VCaP (cell line): Measurements from ENCODE around the gene PRR33.

Experiments
- H3K27ac ChIP-seq: fragments of 450-650 bp; 2 replicates; pipeline ENCODE4 v1.5.1; 2017
- CTCF ChIP-seq: fragments of 450-650 bp; conservative IDR thresholded peaks from 2 replicates; pipeline ENCODE4 v1.5.1; 2017; ENCODE audit warnings: mild to moderate bottlenecking, moderate library complexity

PRR33 gene

DNA sequence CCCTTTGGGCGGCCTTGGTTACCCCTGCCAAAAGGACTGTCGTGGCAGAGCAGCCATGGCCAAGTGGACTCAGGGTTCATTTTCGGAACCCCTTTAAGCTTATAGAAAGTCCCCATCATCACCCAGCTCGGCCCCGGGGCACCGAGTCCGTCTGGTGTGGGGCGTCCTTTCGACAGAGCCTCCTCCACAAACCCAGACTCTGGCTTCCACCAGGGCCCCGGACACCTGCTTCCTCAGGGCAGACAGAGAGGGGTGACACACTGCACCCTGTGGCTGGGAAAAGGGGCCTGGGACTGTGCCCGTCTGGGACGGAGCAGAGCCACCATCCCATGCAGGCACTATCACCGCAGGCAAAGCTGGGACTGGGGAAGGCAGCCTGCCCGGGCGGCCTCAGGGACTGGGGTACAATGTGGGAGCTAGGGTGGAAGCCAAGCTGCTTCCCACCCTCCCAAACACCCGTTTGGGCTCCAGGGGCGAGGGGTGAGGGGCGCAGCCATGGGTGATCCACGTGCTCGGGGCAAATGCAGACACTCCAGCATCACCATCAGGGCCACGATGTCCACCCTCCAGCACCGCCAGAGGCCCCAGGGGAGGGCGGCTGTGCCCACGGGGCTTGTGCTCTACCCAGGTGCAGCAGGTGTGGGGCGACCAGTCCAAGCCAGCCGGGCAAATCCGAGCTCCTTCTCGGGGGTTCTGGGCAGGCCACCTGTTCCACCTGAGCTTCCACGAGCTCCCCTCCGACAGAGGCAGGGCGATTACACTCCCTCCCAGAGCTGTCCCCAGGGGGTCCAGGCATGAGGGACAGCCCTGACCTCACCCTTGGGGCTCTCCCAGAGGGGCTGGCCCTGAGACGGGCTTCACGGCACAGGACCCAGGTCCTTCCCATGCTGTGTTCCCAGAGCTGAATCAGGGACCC, 43.7 kb upstream of the PRR33 start:
- TF ChIP-seq CTCF, result no peak
- no peak overlapping the region for H3K27ac ChIP-seq

DNA sequence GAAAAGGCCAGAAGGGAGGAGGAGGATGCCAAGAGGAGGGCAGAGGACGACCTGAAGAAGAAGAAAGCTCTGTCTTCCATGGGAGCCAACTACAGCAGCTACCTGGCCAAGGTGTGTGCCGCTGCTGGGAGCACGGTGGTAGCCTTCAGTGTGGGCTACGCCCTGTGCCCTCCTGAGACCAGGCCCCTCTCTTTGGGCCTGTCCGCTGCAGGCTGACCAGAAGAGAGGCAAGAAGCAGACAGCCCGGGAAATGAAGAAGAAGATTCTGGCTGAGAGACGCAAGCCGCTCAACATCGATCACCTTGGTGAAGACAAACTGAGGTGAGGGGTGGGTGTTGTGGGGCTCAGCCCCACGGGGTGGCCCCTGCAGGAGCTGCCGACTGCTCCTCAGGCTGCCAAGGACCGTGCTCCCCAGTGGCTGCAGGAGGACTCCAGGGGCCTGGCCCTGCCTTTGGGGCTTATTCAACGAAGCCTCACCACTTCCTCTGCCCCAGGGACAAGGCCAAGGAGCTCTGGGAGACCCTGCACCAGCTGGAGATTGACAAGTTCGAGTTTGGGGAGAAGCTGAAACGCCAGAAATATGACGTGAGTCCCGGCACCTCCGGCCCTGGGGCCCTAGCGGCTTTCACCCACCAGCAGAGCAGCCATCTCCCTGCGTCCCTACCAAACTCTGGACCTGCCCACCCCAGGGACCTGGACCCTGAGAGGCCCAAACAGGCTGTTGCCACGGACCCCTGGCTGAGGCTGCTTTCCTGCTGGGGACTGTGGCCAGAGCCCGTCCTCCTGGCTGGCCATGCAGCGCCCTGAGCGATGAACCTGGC, 42.9 kb upstream of the PRR33 start:
- TF ChIP-seq CTCF, result no peak
- H3K27ac ChIP-seq, result no peak overlapping the region

DNA sequence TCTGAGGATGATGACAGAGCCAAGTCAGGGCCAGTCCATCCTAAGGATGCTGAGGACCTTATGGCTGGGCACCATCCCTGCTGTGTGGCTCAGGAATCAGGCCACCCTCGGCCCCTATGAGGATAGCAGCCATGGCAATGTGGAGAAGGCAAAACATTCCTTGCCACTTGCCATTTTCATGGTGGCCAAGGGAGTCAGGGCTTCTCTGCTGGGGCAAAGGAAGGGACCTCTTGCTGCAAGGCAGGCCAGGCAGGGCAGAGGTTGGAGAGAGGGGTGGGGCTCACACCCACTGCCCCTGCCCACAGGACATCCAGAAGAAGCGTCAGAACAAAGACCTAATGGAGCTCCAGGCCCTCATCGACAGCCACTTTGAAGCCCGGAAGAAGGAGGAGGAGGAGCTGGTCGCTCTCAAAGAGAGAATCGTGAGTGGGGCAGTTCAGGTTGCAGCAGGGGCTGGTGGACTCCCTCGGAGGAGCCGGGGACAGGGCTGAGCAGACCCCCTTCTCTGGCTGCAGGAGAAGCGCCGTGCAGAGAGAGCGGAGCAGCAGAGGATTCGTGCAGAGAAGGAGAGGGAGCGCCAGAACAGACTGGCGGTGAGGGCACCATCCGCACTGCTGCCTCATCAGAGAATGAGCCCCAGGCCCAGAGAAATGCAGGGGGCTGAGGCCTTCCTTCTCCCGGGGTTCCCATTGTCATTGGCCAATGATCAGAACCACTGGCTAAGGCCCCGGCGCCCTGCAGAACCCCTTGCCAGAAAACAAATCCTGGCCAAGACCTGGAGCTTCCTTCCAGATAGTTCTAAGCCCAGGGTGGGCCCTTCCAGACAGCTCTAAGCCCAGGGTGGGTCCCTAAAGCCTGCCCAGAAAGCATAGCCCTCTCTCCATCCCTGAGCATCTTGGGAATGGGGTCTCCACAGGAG, 42.0 kb upstream of the PRR33 start:
- TF ChIP-seq CTCF, result no peak
- H3K27ac ChIP-seq, result no peak overlapping the region

DNA sequence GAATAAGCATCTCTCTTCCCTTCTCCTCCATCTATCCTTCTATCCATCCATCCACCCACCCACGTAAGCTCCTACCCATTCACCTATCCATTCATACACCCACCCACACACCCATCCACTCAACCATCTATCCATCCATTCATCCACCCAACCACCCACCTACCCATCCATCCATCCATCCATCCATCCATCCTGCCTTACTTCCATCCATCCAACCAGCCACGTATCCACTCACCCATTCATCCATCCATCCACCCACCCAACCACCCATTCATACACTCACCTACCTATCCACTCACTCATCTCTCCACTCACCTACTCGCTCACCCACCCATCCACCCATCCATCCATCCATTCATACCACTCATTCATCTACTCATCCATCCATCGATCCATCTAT, 41.0 kb upstream of the PRR33 start:
- no peak for TF ChIP-seq CTCF
- H3K27ac ChIP-seq, result no peak overlapping the region

DNA sequence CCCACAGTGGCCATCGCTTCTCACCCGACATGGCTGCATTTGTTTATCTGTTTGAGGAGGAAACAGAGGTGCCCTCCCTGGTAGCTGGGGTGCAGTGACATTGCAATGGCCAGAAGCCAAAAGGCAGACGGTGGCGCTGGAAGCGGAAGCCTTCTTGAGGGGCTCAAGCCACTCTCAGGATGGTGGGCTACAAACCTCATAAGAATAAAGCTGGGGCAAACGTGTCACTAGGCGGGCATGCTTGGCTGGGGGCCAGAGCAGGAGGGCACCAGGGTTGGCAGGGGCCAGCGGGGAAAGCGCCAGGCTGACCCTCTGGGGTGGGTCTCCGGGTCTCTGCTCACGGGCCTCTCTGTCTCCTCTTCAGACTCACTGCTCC, 40.4 kb upstream of the PRR33 start:
- TF ChIP-seq CTCF, result no peak
- no peak overlapping the region for H3K27ac ChIP-seq

DNA sequence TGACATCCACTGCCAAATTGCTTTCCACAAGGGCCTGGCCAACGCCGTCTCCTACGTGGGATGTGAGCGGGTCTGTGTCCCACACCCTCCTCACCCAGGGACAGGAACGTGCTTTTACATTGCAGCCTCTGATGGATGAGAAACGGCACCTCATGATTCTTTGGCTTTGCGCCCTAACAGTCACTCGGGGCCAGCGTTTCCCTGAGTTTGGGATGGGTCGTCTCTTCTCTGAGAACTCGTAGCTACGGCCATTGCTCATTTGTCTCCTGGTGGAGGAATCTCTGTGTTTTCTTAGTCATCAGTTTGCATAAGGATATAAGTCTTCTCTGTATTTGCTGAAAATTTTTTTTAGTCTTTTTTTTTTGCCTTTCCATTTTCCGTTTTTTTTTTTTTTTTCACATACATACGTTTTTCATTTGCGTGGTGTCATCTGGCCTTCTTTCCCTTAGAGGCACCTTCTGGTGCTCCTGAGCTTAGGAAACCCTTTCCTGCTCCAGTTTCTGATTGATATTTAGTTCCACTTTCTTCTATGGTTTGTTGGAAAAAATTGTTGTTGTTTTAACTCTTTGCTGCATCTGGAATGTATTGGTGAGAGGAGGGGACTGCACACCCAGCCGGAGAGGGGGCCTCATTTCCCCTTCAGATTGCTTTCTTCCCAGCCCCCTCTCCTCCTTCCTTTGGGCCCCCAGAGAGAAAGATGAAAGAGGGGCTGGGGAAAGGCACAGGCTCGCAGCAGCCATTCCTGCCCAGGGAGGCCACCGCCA, 39.8 kb upstream of the PRR33 start:
- no peak overlapping the region for H3K27ac ChIP-seq
- no peak for TF ChIP-seq CTCF
